Stimulated activated naive B cell treated with anti-CD40 and anti-IgM and Interleukin-4, amounts not matched to agents 10 μg/mL and 1 μg/mL and 100 μg/mL, for 72 hours (primary cell): ENCODE results near the gene TRA2B.

Experiments used
- ATAC-seq, 2 donors: fragments of 150-1000 bp; cut with Tn5 transposase; replicated peaks; 2 replicates each; pipeline ENCODE4 v1.10.0; 2021; ENCODE audit warnings: moderate library complexity in 1 of 2
- DNase-seq: peaks from one replicate; pipeline ENCODE4 v3.0.0; 2021
- H3K27ac Mint-ChIP-seq: one replicate; pipeline ENCODE4 v1.8.0; 2022; ENCODE audit warnings: mild to moderate bottlenecking, mixed read lengths
- H3K27me3 Mint-ChIP-seq, 2 donors: one replicate each; pipeline ENCODE4 v1.8.0; 2022; ENCODE audit warnings: mixed read lengths in 2 of 2
- H3K36me3 Mint-ChIP-seq, 2 donors: one replicate each; pipeline ENCODE4 v1.8.0; 2022; ENCODE audit warnings: mixed read lengths in 2 of 2, mild to moderate bottlenecking in 1 of 2
- H3K4me1 Mint-ChIP-seq, 2 donors: one replicate each; pipeline ENCODE4 v1.8.0; 2022; ENCODE audit warnings: mixed read lengths in 2 of 2, mild to moderate bottlenecking in 1 of 2
- H3K4me3 Mint-ChIP-seq, 2 donors: one replicate each; pipeline ENCODE4 v1.8.0; 2022; ENCODE audit warnings: mild to moderate bottlenecking in 2 of 2, mixed read lengths in 2 of 2, moderate library complexity in 1 of 2
- H3K9me3 Mint-ChIP-seq, 2 donors: one replicate each; pipeline ENCODE4 v1.8.0; 2022; ENCODE audit warnings: mixed read lengths in 2 of 2, mild to moderate bottlenecking in 1 of 2

TRA2B gene

DNA sequence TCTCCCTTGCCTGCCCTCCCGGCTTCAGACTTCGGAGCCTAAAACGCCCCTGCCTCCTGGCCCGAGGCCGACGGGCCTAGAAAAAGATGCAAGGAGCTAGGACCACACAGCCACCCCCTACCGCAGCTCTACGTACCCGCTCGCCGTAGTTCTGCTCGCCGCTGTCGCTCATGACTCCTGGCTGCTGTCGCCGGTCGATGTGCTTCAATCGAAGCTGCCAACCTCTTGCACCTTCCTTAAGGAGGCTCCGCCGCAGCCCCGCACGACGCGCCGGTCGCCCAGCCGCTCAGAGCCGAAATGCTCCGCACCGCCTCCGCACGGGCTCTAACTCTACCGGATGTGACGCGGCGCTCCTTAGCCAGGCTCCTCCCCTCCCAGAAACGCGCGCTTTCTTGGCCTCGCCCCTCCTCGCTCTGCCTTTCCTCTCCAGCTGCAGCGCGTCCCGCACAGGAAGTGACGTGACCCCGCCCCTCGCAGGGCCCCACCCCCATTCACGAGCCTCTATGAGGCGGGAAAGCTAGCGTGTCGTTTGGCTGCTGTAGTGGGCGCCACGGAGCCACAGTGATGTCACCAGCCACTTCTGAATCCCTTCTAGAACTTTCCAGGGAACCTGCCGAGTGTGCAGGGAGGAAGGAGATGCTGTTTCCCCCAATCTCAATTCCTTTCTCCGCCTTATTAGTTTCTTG, at the start of gene TRA2B:
Gene TRA2B (minus strand): TSS at position 326 of the 686 bp plus-strand sequence. CDS start 154 bp downstream, at position 172.
- peaks cover 18 to 43% of the 10 kb centered on the region in 2 donors for H3K4me1 Mint-ChIP-seq
- H3K9me3 Mint-ChIP-seq = peaks cover 0 to 3% of the 10 kb centered on the region in 2 donors
- peak within 1 kb of the TSS; percentile 95 to 100 for H3K4me3 Mint-ChIP-seq
- peak; percentile 93 to 95 for ATAC-seq
- H3K27ac Mint-ChIP-seq = peak within 1 kb of the TSS; percentile 100
- H3K27me3 Mint-ChIP-seq = no peaks in the 10 kb centered on the region
- peaks cover 22 to 44% of the 10 kb centered on the region in 2 donors for H3K36me3 Mint-ChIP-seq
- peak; percentile 98 for DNase-seq

- Mint-ChIP-seq H3K4me1 (peaks cover 5 to 8% of the 10 kb centered on the region in 2 donors), H3K36me3 (peaks cover 2 to 3% of the 10 kb centered on the region in 2 donors), H3K27ac (no peak overlapping the region), H3K9me3 (no peaks in the 10 kb centered on the region), H3K27me3 (peaks cover 21 to 24% of the 10 kb centered on the region in 2 donors), H3K4me3 (peak overlapping the region in 1 of 2 donors; percentile 39)
- ATAC-seq = no peak
- no peak for DNase-seq
Measured at GRCh38 chr3:185986198-185986777, 48.5 kb upstream of the TRA2B start.

DNA sequence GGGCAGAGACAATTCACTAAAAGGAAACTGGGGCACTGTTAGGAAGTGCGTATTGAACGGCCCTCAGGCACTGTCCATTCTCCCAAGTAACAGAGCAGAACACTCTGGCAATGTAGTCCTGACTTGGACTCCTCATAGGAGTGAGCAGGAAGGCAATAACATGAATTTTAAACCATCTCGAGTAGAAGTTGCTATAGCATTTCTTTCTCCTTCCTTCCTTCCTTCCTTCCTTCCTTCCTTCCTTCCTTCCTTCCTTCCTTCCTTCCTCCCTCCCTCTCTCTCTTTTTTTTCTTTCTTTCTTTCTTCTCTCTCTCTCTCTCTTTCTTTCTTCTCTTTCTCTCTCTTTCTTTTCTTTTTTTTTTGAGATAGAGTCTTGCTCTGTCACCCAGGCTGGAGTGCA, 46.4 kb upstream of the TRA2B start:
- H3K27me3 Mint-ChIP-seq = peaks cover 21 to 33% of the 10 kb centered on the region in 2 donors
- no peak for ATAC-seq
- DNase-seq = no peak
- H3K9me3 Mint-ChIP-seq = no peaks in the 10 kb centered on the region
- H3K4me1 Mint-ChIP-seq = peaks cover 5 to 8% of the 10 kb centered on the region in 2 donors
- H3K4me3 Mint-ChIP-seq = no peak overlapping the region
- peak overlapping the region; percentile 86 for H3K27ac Mint-ChIP-seq
- peaks cover 0 to 4% of the 10 kb centered on the region in 2 donors for H3K36me3 Mint-ChIP-seq

GRCh38 chr3:185983495-185984141, 45.8 kb upstream of the TRA2B start:
- ATAC-seq (peak; percentile 80 to 81), DNase-seq (peak; percentile 35)
- Mint-ChIP-seq H3K36me3 (peaks cover 0 to 9% of the 10 kb centered on the region in 2 donors), H3K27ac (no peak overlapping the region), H3K27me3 (peaks cover 26 to 39% of the 10 kb centered on the region in 2 donors), H3K4me1 (peaks cover 5 to 8% of the 10 kb centered on the region in 2 donors), H3K4me3 (no peak overlapping the region), H3K9me3 (no peaks in the 10 kb centered on the region)

GRCh38 chr3:185982632-185983031, 44.8 kb upstream of the TRA2B start:
- H3K4me3 Mint-ChIP-seq = no peak overlapping the region
- peaks cover 0 to 12% of the 10 kb centered on the region in 2 donors for H3K36me3 Mint-ChIP-seq
- DNase-seq (no peak), ATAC-seq (no peak)
- H3K4me1 Mint-ChIP-seq = peaks cover 3 to 10% of the 10 kb centered on the region in 2 donors
- peaks cover 31 to 44% of the 10 kb centered on the region in 2 donors for H3K27me3 Mint-ChIP-seq
- H3K9me3 Mint-ChIP-seq = no peaks in the 10 kb centered on the region
- no peak overlapping the region for H3K27ac Mint-ChIP-seq

GRCh38 chr3:185981621-185982020, 43.8 kb upstream of the TRA2B start:
- peaks cover 8 to 18% of the 10 kb centered on the region in 2 donors for H3K4me1 Mint-ChIP-seq
- DNase-seq = no peak
- no peak overlapping the region for H3K4me3 Mint-ChIP-seq
- no peak for ATAC-seq
- no peaks in the 10 kb centered on the region for H3K9me3 Mint-ChIP-seq
- H3K36me3 Mint-ChIP-seq = peaks cover 0 to 14% of the 10 kb centered on the region in 2 donors
- H3K27ac Mint-ChIP-seq = no peak overlapping the region
- H3K27me3 Mint-ChIP-seq = peaks cover 31 to 44% of the 10 kb centered on the region in 2 donors

DNA sequence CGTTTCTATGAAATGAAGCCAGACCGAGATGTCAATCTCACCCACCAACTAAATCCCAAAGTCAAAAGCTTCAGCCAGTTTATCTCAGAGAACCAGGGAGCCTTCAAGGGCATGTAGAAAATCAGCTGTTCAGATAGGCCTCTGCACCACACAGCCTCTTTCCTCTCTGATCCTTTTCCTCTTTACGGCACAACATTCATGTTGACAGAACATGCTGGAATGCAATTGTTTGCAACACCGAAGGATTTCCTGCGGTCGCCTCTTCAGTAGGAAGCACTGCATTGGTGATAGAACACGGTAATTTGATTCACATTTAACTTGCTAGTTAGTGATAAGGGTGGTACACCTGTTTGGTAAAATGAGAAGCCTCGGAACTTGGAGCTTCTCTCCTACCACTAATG, 41.9 kb upstream of the TRA2B start:
- Mint-ChIP-seq H3K9me3 (no peaks in the 10 kb centered on the region), H3K27me3 (peaks cover 31 to 43% of the 10 kb centered on the region in 2 donors), H3K36me3 (peaks cover 0 to 23% of the 10 kb centered on the region in 2 donors), H3K4me1 (peaks cover 8 to 18% of the 10 kb centered on the region in 2 donors), H3K27ac (no peak overlapping the region), H3K4me3 (no peak overlapping the region)
- DNase-seq = no peak
- ATAC-seq = no peak

- no peak for DNase-seq
- Mint-ChIP-seq H3K27me3 (peaks cover 26 to 31% of the 10 kb centered on the region in 2 donors), H3K4me3 (no peak overlapping the region), H3K36me3 (peaks cover 0 to 28% of the 10 kb centered on the region in 2 donors), H3K9me3 (no peaks in the 10 kb centered on the region), H3K27ac (no peak overlapping the region), H3K4me1 (peaks cover 8 to 13% of the 10 kb centered on the region in 2 donors)
- no peak for ATAC-seq
Measured at GRCh38 chr3:185978516-185978915, 40.7 kb upstream of the TRA2B start.

- H3K27me3 Mint-ChIP-seq = peaks cover 20 to 25% of the 10 kb centered on the region in 2 donors
- ATAC-seq (no peak), DNase-seq (no peak)
- no peaks in the 10 kb centered on the region for H3K9me3 Mint-ChIP-seq
- H3K4me3 Mint-ChIP-seq = no peak overlapping the region
- peaks cover 0 to 33% of the 10 kb centered on the region in 2 donors for H3K36me3 Mint-ChIP-seq
- H3K4me1 Mint-ChIP-seq = peaks cover 7 to 10% of the 10 kb centered on the region in 2 donors
- H3K27ac Mint-ChIP-seq = no peak overlapping the region
Measured at GRCh38 chr3:185977679-185978040, 39.8 kb upstream of the TRA2B start.

- Mint-ChIP-seq H3K27ac (no peak overlapping the region), H3K4me1 (peaks cover 7 to 10% of the 10 kb centered on the region in 2 donors), H3K4me3 (no peak overlapping the region), H3K36me3 (peaks cover 0 to 33% of the 10 kb centered on the region in 2 donors), H3K27me3 (peaks cover 15 to 20% of the 10 kb centered on the region in 2 donors), H3K9me3 (no peaks in the 10 kb centered on the region)
- ATAC-seq (peak; percentile 98 to 99), DNase-seq (peak; percentile 72)
Measured at GRCh38 chr3:185976977-185977678, 39.3 kb upstream of the TRA2B start.

DNA sequence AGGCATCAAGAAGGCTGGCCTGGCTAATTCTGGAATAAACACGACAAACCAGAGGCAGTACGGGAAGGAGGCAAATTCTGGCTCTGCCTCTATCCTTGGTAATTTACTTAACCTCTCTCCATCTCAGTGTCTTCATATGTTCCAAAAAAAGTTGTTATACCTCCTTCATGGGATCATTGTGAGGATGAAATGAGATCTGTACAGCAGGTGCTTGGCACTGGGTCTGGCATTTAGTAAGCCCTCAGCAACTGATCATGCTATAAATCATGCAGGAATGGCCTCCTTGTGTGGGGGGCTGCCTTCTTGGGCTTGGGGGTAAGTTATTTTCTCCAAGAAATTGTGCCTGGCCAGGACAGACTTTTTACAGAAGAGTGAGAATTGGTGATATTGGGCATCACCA, 38.3 kb upstream of the TRA2B start:
- no peak for DNase-seq
- H3K4me1 Mint-ChIP-seq = peaks cover 7 to 10% of the 10 kb centered on the region in 2 donors
- H3K27me3 Mint-ChIP-seq = peaks cover 14 to 19% of the 10 kb centered on the region in 2 donors
- H3K4me3 Mint-ChIP-seq = no peak overlapping the region
- H3K36me3 Mint-ChIP-seq = peaks cover 0 to 33% of the 10 kb centered on the region in 2 donors
- ATAC-seq = no peak
- H3K9me3 Mint-ChIP-seq = no peaks in the 10 kb centered on the region
- H3K27ac Mint-ChIP-seq = no peak overlapping the region

DNA sequence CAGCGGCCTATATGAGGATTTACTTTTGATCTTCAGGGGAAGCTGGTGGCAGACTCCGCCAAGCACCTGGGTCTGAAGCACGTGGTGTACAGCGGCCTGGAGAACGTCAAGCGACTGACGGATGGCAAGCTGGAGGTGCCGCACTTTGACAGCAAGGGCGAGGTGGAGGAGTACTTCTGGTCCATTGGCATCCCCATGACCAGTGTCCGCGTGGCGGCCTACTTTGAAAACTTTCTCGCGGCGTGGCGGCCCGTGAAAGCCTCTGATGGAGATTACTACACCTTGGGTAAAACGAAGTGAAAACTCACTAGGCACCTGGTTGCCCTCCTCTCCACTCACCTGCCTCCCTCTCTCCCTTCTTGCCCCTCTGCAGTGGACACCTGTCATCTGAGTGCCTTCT, 33.8 kb upstream of the TRA2B start:
- DNase-seq (no peak), ATAC-seq (no peak)
- no peaks in the 10 kb centered on the region for H3K4me1 Mint-ChIP-seq
- H3K4me3 Mint-ChIP-seq = no peak overlapping the region
- H3K36me3 Mint-ChIP-seq = peaks cover 7 to 28% of the 10 kb centered on the region in 2 donors
- H3K27ac Mint-ChIP-seq = no peak overlapping the region
- no peaks in the 10 kb centered on the region for H3K9me3 Mint-ChIP-seq
- no peaks in the 10 kb centered on the region for H3K27me3 Mint-ChIP-seq

GRCh38 chr3:185968168-185968567, 30.4 kb upstream of the TRA2B start:
- H3K27me3 Mint-ChIP-seq = no peaks in the 10 kb centered on the region
- H3K4me3 Mint-ChIP-seq = no peak overlapping the region
- DNase-seq = no peak
- H3K9me3 Mint-ChIP-seq = peaks cover 4% of the 10 kb centered on the region in 2 donors
- no peak overlapping the region for H3K27ac Mint-ChIP-seq
- no peak for ATAC-seq
- peaks cover 17 to 19% of the 10 kb centered on the region in 2 donors for H3K36me3 Mint-ChIP-seq
- no peaks in the 10 kb centered on the region for H3K4me1 Mint-ChIP-seq

DNA sequence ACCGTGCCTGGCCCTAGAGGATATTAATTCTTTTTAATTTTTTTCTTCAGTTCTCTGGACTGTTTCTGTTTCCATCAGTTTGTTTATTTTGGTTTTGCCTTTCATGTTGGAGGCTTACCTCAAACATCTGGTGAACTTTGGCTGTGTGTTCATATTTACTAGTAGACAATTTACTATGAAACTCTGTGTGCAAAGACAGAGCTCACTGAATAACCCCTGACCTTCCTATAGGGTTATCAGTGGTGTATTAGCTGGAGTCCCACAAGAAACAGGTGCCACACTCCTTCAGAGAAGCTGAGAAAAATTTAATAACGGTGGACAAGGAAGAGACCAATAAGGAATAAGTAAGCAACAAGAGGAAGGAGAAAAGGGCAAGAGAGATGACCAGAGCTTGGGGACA, 28.8 kb upstream of the TRA2B start:
- Mint-ChIP-seq H3K36me3 (peaks cover 14 to 17% of the 10 kb centered on the region in 2 donors), H3K27me3 (no peaks in the 10 kb centered on the region), H3K4me3 (no peak overlapping the region), H3K9me3 (peaks cover 4% of the 10 kb centered on the region in 2 donors), H3K27ac (no peak overlapping the region), H3K4me1 (no peaks in the 10 kb centered on the region)
- ATAC-seq (no peak), DNase-seq (no peak)
